ENCODE results near the gene DUSP10.
A peak's percentile ranks its signal among the peaks of the same experiment; 100 is the strongest.

The DUSP10 gene

DNA sequence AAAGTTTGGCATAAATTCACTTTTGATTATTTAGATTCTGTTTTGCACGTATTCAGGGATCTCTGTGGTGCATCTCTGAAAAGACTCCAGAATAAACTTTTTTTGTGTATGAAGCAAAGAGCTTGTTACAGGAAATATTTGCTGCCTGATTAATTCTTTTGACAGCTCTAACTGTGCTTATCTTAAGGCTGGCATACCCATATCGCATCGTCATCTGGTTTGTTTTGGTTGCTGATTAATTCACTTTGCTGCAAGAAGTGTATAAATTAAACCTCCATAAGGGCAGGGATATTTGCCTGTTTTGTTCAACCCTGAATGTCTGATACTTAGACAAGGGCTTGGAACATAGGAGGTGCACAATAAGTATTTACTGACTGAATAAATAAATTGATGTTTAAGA is 17.5 kb upstream of the DUSP10 start:
- no peaks in the 10 kb centered on the region for H3F3A ChIP-seq (ENCODE audit: low read depth)
- H3K4me2 ChIP-seq (ENCODE audit: low read depth, low read length, poor library complexity, severe bottlenecking) = peak overlapping the region; percentile 7
- H2AFZ ChIP-seq (ENCODE audit: low read length) = no peak overlapping the region
- TF ChIP-seq EZH2phosphoT487 (IDR thresholded peaks at IDR 0.05; ENCODE audit: borderline replicate concordance) = peak; percentile 39; the same call in 1 of the 2 replicates
- TF ChIP-seq, protein P1, sequence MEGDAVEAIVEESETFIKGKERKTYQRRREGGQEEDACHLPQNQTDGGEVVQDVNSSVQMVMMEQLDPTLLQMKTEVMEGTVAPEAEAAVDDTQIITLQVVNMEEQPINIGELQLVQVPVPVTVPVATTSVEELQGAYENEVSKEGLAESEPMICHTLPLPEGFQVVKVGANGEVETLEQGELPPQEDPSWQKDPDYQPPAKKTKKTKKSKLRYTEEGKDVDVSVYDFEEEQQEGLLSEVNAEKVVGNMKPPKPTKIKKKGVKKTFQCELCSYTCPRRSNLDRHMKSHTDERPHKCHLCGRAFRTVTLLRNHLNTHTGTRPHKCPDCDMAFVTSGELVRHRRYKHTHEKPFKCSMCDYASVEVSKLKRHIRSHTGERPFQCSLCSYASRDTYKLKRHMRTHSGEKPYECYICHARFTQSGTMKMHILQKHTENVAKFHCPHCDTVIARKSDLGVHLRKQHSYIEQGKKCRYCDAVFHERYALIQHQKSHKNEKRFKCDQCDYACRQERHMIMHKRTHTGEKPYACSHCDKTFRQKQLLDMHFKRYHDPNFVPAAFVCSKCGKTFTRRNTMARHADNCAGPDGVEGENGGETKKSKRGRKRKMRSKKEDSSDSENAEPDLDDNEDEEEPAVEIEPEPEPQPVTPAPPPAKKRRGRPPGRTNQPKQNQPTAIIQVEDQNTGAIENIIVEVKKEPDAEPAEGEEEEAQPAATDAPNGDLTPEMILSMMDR (conservative IDR thresholded peaks at IDR 0.05; ENCODE audit: low read length) = no peak
- H3K9ac ChIP-seq (ENCODE audit: low read depth, low read length, poor library complexity, severe bottlenecking) = no peak overlapping the region
- no peak overlapping the region for H3K4me3 ChIP-seq (ENCODE audit: low read length, poor library complexity, severe bottlenecking)
- no peaks in the 10 kb centered on the region for H3K79me2 ChIP-seq (ENCODE audit: insufficient read depth, low read length)
- no peaks in the 10 kb centered on the region for H3K36me3 ChIP-seq (ENCODE audit: insufficient read depth, low read length)
- H3K9me2 ChIP-seq (replicated peaks; ENCODE audit: low read depth, low read length) = no peaks in the 10 kb centered on the region
- no peaks in the 10 kb centered on the region for H3K9me3 ChIP-seq (ENCODE audit: insufficient read depth, low read depth, low read length)
- no peaks in the 10 kb centered on the region for H3K27me3 ChIP-seq (ENCODE audit: insufficient read depth, low read length, poor library complexity, severe bottlenecking)
- H3K4me1 ChIP-seq (ENCODE audit: insufficient read depth, low read length, poor library complexity, severe bottlenecking) = peaks cover 39% of the 10 kb centered on the region
- no peaks in the 10 kb centered on the region for H4K20me1 ChIP-seq (ENCODE audit: insufficient read depth, low read length, poor library complexity, severe bottlenecking)

DNA sequence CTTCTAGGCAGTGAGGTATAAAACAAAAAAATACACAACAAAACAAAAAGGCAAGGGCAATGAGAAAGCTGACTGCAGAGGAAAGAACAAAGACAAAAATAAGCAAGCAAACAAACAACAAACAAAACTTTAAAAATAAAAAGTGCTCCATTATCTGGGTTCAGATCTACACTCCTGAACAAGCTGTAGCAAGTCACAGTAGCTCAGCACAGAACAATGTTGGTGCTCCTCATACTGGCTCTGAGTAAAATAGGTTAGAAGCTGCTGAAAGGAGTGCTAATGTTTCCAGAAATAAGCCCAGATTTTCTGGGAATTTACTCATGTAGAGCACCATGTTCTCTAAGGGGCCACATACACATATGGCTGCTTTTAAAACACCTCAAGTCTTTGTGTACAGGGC is 16.6 kb upstream of the DUSP10 start:
- no peaks in the 10 kb centered on the region for H3K27me3 ChIP-seq (ENCODE audit: insufficient read depth, low read length, poor library complexity, severe bottlenecking)
- peaks cover 39% of the 10 kb centered on the region for H3K4me1 ChIP-seq (ENCODE audit: insufficient read depth, low read length, poor library complexity, severe bottlenecking)
- 0 out of 2 replicates have a peak overlapping the region, but pooled peaks have one; percentile 0 for H2AFZ ChIP-seq (ENCODE audit: low read length)
- no peaks in the 10 kb centered on the region for H3K79me2 ChIP-seq (ENCODE audit: insufficient read depth, low read length)
- no peaks in the 10 kb centered on the region for H4K20me1 ChIP-seq (ENCODE audit: insufficient read depth, low read length, poor library complexity, severe bottlenecking)
- no peaks in the 10 kb centered on the region for H3F3A ChIP-seq (ENCODE audit: low read depth)
- H3K9ac ChIP-seq (ENCODE audit: low read depth, low read length, poor library complexity, severe bottlenecking) = no peak overlapping the region
- H3K4me2 ChIP-seq (ENCODE audit: low read depth, low read length, poor library complexity, severe bottlenecking) = peak overlapping the region; percentile 7
- H3K36me3 ChIP-seq (ENCODE audit: insufficient read depth, low read length) = no peaks in the 10 kb centered on the region
- no peaks in the 10 kb centered on the region for H3K9me2 ChIP-seq (replicated peaks; ENCODE audit: low read depth, low read length)
- H3K9me3 ChIP-seq (ENCODE audit: insufficient read depth, low read depth, low read length) = no peaks in the 10 kb centered on the region; the same call in 1 of the 2 replicates
- no peak overlapping the region for H3K4me3 ChIP-seq (ENCODE audit: low read length, poor library complexity, severe bottlenecking)
- TF ChIP-seq, protein P1 (conservative IDR thresholded peaks at IDR 0.05; ENCODE audit: low read length) = no peak
- no peak for TF ChIP-seq EZH2phosphoT487 (IDR thresholded peaks at IDR 0.05; ENCODE audit: borderline replicate concordance)

DNA sequence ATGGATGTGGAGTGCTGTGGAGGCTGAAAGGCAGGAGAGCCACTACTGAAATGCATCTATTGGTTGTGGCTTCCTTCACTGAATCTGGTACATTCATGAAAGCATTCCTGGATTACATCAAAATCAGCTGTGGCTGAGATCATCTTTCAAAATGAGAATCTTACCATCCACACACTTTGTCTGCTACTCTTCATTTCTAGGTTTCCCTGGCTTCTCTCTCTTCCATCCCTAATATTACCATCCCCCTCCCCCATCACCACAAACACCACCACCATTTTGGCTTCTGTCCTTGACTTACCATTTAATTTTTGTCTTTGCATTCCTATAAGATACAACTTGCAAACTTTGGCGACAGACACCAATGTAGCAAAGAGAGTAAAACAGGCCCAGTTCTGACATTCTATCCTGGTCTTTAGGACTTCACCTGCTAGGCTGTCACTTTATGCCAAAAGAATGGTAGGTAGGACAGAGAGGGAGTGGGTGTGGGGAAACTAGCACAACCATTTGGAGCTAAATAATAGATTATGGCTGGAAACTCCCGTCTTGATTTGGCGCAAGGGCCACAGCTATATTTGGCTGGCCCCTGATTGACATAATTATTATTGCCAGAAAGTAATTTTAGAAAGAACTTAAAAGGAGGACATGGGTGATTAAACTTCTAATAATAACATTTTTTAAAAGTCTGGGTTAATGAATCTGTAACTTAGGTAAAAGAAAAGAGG is 15.1 kb upstream of the DUSP10 start:
- Histone ChIP-seq H4K20me1 (ENCODE audit: insufficient read depth, low read length, poor library complexity, severe bottlenecking) (no peaks in the 10 kb centered on the region), H3K4me1 (ENCODE audit: insufficient read depth, low read length, poor library complexity, severe bottlenecking) (peaks cover 39% of the 10 kb centered on the region), H3K27me3 (ENCODE audit: insufficient read depth, low read length, poor library complexity, severe bottlenecking) (no peaks in the 10 kb centered on the region), H3K79me2 (ENCODE audit: insufficient read depth, low read length) (no peaks in the 10 kb centered on the region), H2AFZ (ENCODE audit: low read length) (no peak overlapping the region), H3K36me3 (ENCODE audit: insufficient read depth, low read length) (no peaks in the 10 kb centered on the region), H3F3A (ENCODE audit: low read depth) (no peaks in the 10 kb centered on the region), H3K4me2 (ENCODE audit: low read depth, low read length, poor library complexity, severe bottlenecking) (no peak overlapping the region), H3K9me3 (ENCODE audit: insufficient read depth, low read depth, low read length) (no peaks in the 10 kb centered on the region; the same call in 1 of the 2 replicates), H3K9me2 (replicated peaks; ENCODE audit: low read depth, low read length) (no peaks in the 10 kb centered on the region), H3K9ac (ENCODE audit: low read depth, low read length, poor library complexity, severe bottlenecking) (no peak overlapping the region), H3K4me3 (ENCODE audit: low read length, poor library complexity, severe bottlenecking) (no peak overlapping the region)
- TF ChIP-seq, protein P1 (conservative IDR thresholded peaks at IDR 0.05; ENCODE audit: low read length) = no peak
- no peak for TF ChIP-seq EZH2phosphoT487 (IDR thresholded peaks at IDR 0.05; ENCODE audit: borderline replicate concordance)
